GM12878 (cell line): ENCODE results near the gene TCP11L2.

Source experiments
- BMI1 ChIP-seq: fragments of 450-650 bp; IDR thresholded peaks from 2 replicates; pipeline ENCODE4 v1.6.1; 2016; ENCODE audit warnings: mild to moderate bottlenecking, moderate library complexity, borderline replicate concordance
- CEBPZ ChIP-seq: fragments of 150-350 bp; IDR thresholded peaks from 2 replicates; pipeline ENCODE4 v1.6.1; 2016; ENCODE audit warnings: low read depth, low read length
- CHD2 ChIP-seq: IDR thresholded peaks from 2 replicates; pipeline ENCODE4 v1.6.1; 2011; ENCODE audit warnings: low read depth, low read length, improper control_type of control experiment, borderline replicate concordance
- CTCF ChIP-seq, 3 experiments: IDR thresholded peaks in 2 of 3; conservative IDR thresholded peaks in 1 of 3; 2 replicates each; pipeline ENCODE4 v1.5.1; 2011; ENCODE audit warnings: low read depth in 3 of 3, low read length in 3 of 3, mild to moderate bottlenecking in 3 of 3, control low read depth in 2 of 3, moderate library complexity in 2 of 3, inconsistent platforms in 1 of 3, mixed read lengths in 1 of 3; ENCODE audit not compliant: control insufficient read depth in 2 of 3, insufficient read depth in 1 of 3; ENCODE audit errors: extremely low read depth in 1 of 3
- EZH2 ChIP-seq: IDR thresholded peaks from 2 replicates; pipeline ENCODE4 v1.6.1; 2012; ENCODE audit warnings: low read depth, mild to moderate bottlenecking, control low read depth, inconsistent platforms, low read length, borderline replicate concordance; ENCODE audit not compliant: control insufficient read depth
- HCFC1 ChIP-seq: fragments of 150-350 bp; IDR thresholded peaks from 2 replicates; pipeline ENCODE4 v1.6.1; 2014; ENCODE audit warnings: low read length
- NBN ChIP-seq: fragments of 450-650 bp; IDR thresholded peaks from 2 replicates; pipeline ENCODE4 v1.6.1; 2016
- PML ChIP-seq: IDR thresholded peaks from 2 replicates; pipeline ENCODE4 v1.6.1; 2012; ENCODE audit warnings: low read length, inconsistent platforms
- RFX5 ChIP-seq: IDR thresholded peaks from 2 replicates; pipeline ENCODE4 v1.6.1; 2011; ENCODE audit warnings: low read depth, low read length, improper control_type of control experiment
- SIN3A ChIP-seq: IDR thresholded peaks from 2 replicates; pipeline ENCODE4 v1.6.1; 2012; ENCODE audit warnings: low read depth, low read length, improper control_type of control experiment
- SMARCA5 ChIP-seq: fragments of 450-650 bp; IDR thresholded peaks from 2 replicates; pipeline ENCODE4 v1.6.1; 2017; ENCODE audit warnings: mild to moderate bottlenecking
- TCF12 ChIP-seq: IDR thresholded peaks from 2 replicates; pipeline ENCODE4 v1.6.1; 2011; ENCODE audit warnings: low read depth, mild to moderate bottlenecking, low read length
- YY1 ChIP-seq: IDR thresholded peaks from 2 replicates; pipeline ENCODE4 v1.6.1; 2011; ENCODE audit warnings: low read depth, mild to moderate bottlenecking, low read length
- ZNF217 ChIP-seq: fragments of 450-650 bp; IDR thresholded peaks from 2 replicates; pipeline ENCODE4 v1.6.1; 2017; ENCODE audit warnings: antibody characterized with exemption, mild to moderate bottlenecking

GRCh38 chr12:106269150-106269771 is 33.3 kb upstream of the TCP11L2 start:
- no peak for TF ChIP-seq SMARCA5
- TF ChIP-seq RFX5: no peak
- TF ChIP-seq CEBPZ: no peak
- TF ChIP-seq TCF12: no peak
- no peak for TF ChIP-seq CTCF (IDR thresholded peaks at IDR 0.05 in 2 of 3, conservative IDR thresholded peaks at IDR 0.05 in 1 of 3; ENCODE audit: control insufficient read depth in 2 of 3, extremely low read depth in 1 of 3, insufficient read depth in 1 of 3, low read depth in 3 of 3, low read length in 3 of 3)
- TF ChIP-seq PML: no peak
- TF ChIP-seq CHD2: no peak
- no peak for TF ChIP-seq ZNF217
- no peak for TF ChIP-seq SIN3A
- no peak for TF ChIP-seq NBN
- no peak for TF ChIP-seq YY1
- TF ChIP-seq BMI1: no peak
- no peak for TF ChIP-seq EZH2
- no peak for TF ChIP-seq HCFC1
